HCT116 (cell line): ENCODE data around the gene ANAPC7. TPM values are rescaled to one million over a fixed set of nuclear protein-coding genes. Genes with fewer than 3 reads are reported as not detected.

ENCODE experiments used
- ATAC-seq: fragments of 200-7000 bp; cut with Tn5 transposase; 2 replicates; pipeline ENCODE4 v1.9.1; 2020; ENCODE audit warnings: mild to moderate bottlenecking, moderate library complexity
- BruUV-seq: library from RNA; stranded (reverse); fragments of 400-500 nt; replicated peaks from 2 replicates; lab custom pipeline; 2021; lab: Mats Ljungman, UMichigan
- CTCF ChIA-PET: fragments of 300-600 bp; sonication (Branson Sonifier 250); formaldehyde crosslinking; loops from one replicate; lab custom pipeline; 2021; ENCODE audit warnings: antibody characterized with exemption; lab: Charles Lee
- POLR2A ChIA-PET: fragments of 300-600, 350-600 bp; sonication (Branson Sonifier 250); formaldehyde crosslinking; loops from one replicate; lab custom pipeline; 2021; ENCODE audit warnings: antibody characterized with exemption; lab: Charles Lee
- RAD21 ChIA-PET, 2 experiments: fragments of 300-600 bp; sonication (Branson Sonifier 250); formaldehyde crosslinking; loops; one replicate each; lab custom pipeline; 2023; ENCODE audit warnings: low total read pairs in 2 of 2; ENCODE audit not compliant: uncharacterized antibody in 2 of 2, unreplicated experiment in 2 of 2, low non-redundant PET in 1 of 2; lab: Charles Lee
- DNase-seq: peaks from one replicate; pipeline ENCODE4 v3.0.0-alpha.2; 2010; ENCODE audit warnings: low read depth, low spot score
- H2AFZ ChIP-seq: fragments of 200-600 bp; shearing (Covaris generic), sonication (generic); 2 replicates; pipeline ENCODE4 v1.6.1; 2017; ENCODE audit warnings: low read depth, mixed run types, mixed read lengths, antibody characterized with exemption, low read length; ENCODE audit not compliant: poor library complexity, severe bottlenecking
- H3K27ac ChIP-seq: 2 replicates; pipeline ENCODE4 v1.5.1; 2012; ENCODE audit warnings: low read depth, low read length
- H3K27me3 ChIP-seq: fragments of 200-600 bp; sonication (generic); 2 replicates; pipeline ENCODE4 v1.6.1; 2016; ENCODE audit warnings: mixed run types, low read length, mixed read lengths; ENCODE audit not compliant: insufficient read depth
- H3K36me3 ChIP-seq, 2 experiments: fragments of 200-500 bp in 1 of 2; fragments of 200-600 bp in 1 of 2; sonication (Bioruptor generic) in 1 of 2; sonication (generic) in 1 of 2; 2 replicates each; pipeline versions ENCODE4 v1.5.1 to v1.6.1; 2014 to 2016; ENCODE audit warnings: low read length in 2 of 2, inconsistent platforms in 1 of 2, mixed read lengths in 1 of 2, mixed run types in 1 of 2; ENCODE audit not compliant: insufficient read depth in 2 of 2, control insufficient read depth in 1 of 2
- H3K4me1 ChIP-seq, 2 experiments: fragments of 200-600 bp in 1 of 2; sonication (generic) in 1 of 2; 2 replicates each; pipeline versions ENCODE4 v1.5.1 to v1.6.1; 2012 to 2017; ENCODE audit warnings: low read length in 2 of 2, inconsistent platforms in 1 of 2, mild to moderate bottlenecking in 1 of 2, mixed read lengths in 1 of 2, mixed run types in 1 of 2, moderate library complexity in 1 of 2; ENCODE audit not compliant: insufficient read depth in 2 of 2, control insufficient read depth in 1 of 2
- H3K4me2 ChIP-seq: fragments of 200-600 bp; sonication (generic); 2 replicates; pipeline ENCODE4 v1.6.1; 2017; ENCODE audit warnings: mixed run types, low read length, mixed read lengths
- H3K4me3 ChIP-seq, 2 experiments: fragments of 200-600 bp in 1 of 2; sonication (generic) in 1 of 2; replicated peaks in 1 of 2; 2 replicates each; pipeline ENCODE4 v1.5.1; 2011 to 2016; ENCODE audit warnings: low read length in 2 of 2, control low read depth in 1 of 2, low read depth in 1 of 2, mild to moderate bottlenecking in 1 of 2, mixed read lengths in 1 of 2, mixed run types in 1 of 2
- H3K79me2 ChIP-seq: fragments of 200-600 bp; sonication (generic); 2 replicates; pipeline ENCODE4 v1.6.1; 2017; ENCODE audit warnings: mild to moderate bottlenecking, mixed run types, low read length, moderate library complexity, mixed read lengths; ENCODE audit not compliant: insufficient read depth
- H3K9ac ChIP-seq: fragments of 200-600 bp; sonication (generic); 2 replicates; pipeline ENCODE4 v1.6.1; 2016; ENCODE audit warnings: low read length, mixed read lengths
- H3K9me2 ChIP-seq: fragments of 200-600 bp; sonication (generic), shearing (Covaris generic); 2 replicates; pipeline ENCODE4 v1.6.1; 2017; ENCODE audit warnings: mixed run types, mild to moderate bottlenecking, moderate library complexity; ENCODE audit not compliant: insufficient read depth
- H3K9me3 ChIP-seq, 2 experiments: fragments of 200-500 bp in 1 of 2; fragments of 200-600 bp in 1 of 2; sonication (Bioruptor generic) in 1 of 2; sonication (generic) in 1 of 2; 2 replicates each; pipeline ENCODE4 v1.6.1; 2014 to 2017; ENCODE audit warnings: low read length in 2 of 2, mixed read lengths in 2 of 2, inconsistent platforms in 1 of 2, low read depth in 1 of 2, mild to moderate bottlenecking in 1 of 2, mixed run types in 1 of 2, moderate library complexity in 1 of 2; ENCODE audit not compliant: control insufficient read depth in 1 of 2, insufficient read depth in 1 of 2
- H4K20me1 ChIP-seq: fragments of 200-600 bp; sonication (generic), shearing (Covaris generic); 2 replicates; pipeline ENCODE4 v1.6.1; 2017; ENCODE audit warnings: mixed run types, mild to moderate bottlenecking, moderate library complexity; ENCODE audit not compliant: insufficient read depth
- CBX3 ChIP-seq: IDR thresholded peaks from 2 replicates; pipeline ENCODE4 v1.6.1; 2012; ENCODE audit warnings: low read depth
- CEBPB ChIP-seq: IDR thresholded peaks from 2 replicates; pipeline ENCODE4 v1.6.1; 2012; ENCODE audit warnings: low read depth
- POLR2A ChIP-seq: IDR thresholded peaks from 2 replicates; pipeline ENCODE4 v1.7.0; 2011; ENCODE audit warnings: borderline replicate concordance; ENCODE audit not compliant: insufficient read depth, insufficient read length; ENCODE audit errors: extremely low read depth
- SIN3A ChIP-seq: IDR thresholded peaks from 2 replicates; pipeline ENCODE4 v1.6.1; 2012; ENCODE audit warnings: low read depth
- YY1 ChIP-seq: IDR thresholded peaks from 2 replicates; pipeline ENCODE4 v1.6.1; 2011; ENCODE audit warnings: low read length, low read depth, moderate library complexity, mild to moderate bottlenecking; ENCODE audit not compliant: insufficient replicate concordance; ENCODE audit errors: extremely low read depth
- intact Hi-C: fragments of 100-400 bp; cut with micrococcal nuclease; formaldehyde crosslinking; loops from 2 replicates; pipeline ENCODE4 v1.10.0; 2022
- total RNA-seq: library from RNA; stranded (reverse); gene quantifications from one replicate; pipeline ENCODE4 v1.2.1, GENCODE V29; 2021; ENCODE audit not compliant: unreplicated experiment
- TF ChIP-seq, protein P1 (sequence below): IDR thresholded peaks from 2 replicates; pipeline ENCODE4 v1.6.1; 2012; ENCODE audit warnings: low read depth
- TF ChIP-seq, protein P2 (sequence below), 3 experiments: fragments of 200-600 bp in 1 of 3; sonication (generic) in 1 of 3; IDR thresholded peaks in 2 of 3; conservative IDR thresholded peaks in 1 of 3; 2 replicates each; pipeline ENCODE4 v1.5.1; 2012 to 2017; ENCODE audit warnings: low read depth in 2 of 3, low read length in 2 of 3, antibody characterized with exemption in 1 of 3, borderline replicate concordance in 1 of 3, control low read depth in 1 of 3, mild to moderate bottlenecking in 1 of 3, mixed read lengths in 1 of 3, mixed run types in 1 of 3, moderate library complexity in 1 of 3; ENCODE audit not compliant: insufficient read depth in 1 of 3

The ANAPC7 gene
- total RNA-seq, 1 experiment from 2014 or later = 55.9 TPM

DNA sequence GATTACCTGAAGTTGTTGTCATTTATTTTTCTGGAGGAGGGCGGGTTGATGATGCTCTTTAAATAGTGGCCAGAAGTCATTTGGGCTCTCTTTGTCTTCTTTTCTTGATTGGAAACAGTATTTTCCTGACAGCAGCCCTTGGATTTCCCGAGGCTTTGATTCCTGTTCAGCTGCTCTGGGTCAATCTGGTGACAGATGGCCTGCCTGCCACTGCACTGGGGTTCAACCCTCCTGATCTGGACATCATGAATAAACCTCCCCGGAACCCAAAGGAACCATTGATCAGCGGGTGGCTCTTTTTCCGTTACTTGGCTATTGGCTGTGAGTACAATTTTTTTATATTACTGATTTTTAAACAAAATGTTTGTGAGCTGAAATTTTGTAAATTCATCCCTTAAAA is 60.4 kb downstream of the ANAPC7 start:
- DNase-seq (no peak), ATAC-seq (no peak)
- no peaks in the 10 kb centered on the region; a peak in 1 of 4 replicates for H3K4me1 ChIP-seq
- no peak overlapping the region for H3K4me2 ChIP-seq
- H3K9ac ChIP-seq = no peak overlapping the region
- ChIA-PET CTCF (no interaction called here), POLR2A (interaction anchor here (1.3 kb wide), 1 partner anchor 12 kb away, joined by 3 read pairs; no protein-coding TSS in a partner anchor), RAD21 (no interaction called here)
- no peaks in the 10 kb centered on the region for H3K27me3 ChIP-seq
- H3K4me3 ChIP-seq = no peak overlapping the region
- H3K79me2 ChIP-seq = peaks cover 47% of the 10 kb centered on the region; the same call in 1 of the 2 replicates
- peaks cover 77 to 92% of the 10 kb centered on the region in 2 experiments for H3K36me3 ChIP-seq
- H3K27ac ChIP-seq = no peak overlapping the region
- TF ChIP-seq POLR2A (no peak), CEBPB (no peak), SIN3A (no peak), CBX3 (no peak), YY1 (no peak)
- TF ChIP-seq, protein P1, sequence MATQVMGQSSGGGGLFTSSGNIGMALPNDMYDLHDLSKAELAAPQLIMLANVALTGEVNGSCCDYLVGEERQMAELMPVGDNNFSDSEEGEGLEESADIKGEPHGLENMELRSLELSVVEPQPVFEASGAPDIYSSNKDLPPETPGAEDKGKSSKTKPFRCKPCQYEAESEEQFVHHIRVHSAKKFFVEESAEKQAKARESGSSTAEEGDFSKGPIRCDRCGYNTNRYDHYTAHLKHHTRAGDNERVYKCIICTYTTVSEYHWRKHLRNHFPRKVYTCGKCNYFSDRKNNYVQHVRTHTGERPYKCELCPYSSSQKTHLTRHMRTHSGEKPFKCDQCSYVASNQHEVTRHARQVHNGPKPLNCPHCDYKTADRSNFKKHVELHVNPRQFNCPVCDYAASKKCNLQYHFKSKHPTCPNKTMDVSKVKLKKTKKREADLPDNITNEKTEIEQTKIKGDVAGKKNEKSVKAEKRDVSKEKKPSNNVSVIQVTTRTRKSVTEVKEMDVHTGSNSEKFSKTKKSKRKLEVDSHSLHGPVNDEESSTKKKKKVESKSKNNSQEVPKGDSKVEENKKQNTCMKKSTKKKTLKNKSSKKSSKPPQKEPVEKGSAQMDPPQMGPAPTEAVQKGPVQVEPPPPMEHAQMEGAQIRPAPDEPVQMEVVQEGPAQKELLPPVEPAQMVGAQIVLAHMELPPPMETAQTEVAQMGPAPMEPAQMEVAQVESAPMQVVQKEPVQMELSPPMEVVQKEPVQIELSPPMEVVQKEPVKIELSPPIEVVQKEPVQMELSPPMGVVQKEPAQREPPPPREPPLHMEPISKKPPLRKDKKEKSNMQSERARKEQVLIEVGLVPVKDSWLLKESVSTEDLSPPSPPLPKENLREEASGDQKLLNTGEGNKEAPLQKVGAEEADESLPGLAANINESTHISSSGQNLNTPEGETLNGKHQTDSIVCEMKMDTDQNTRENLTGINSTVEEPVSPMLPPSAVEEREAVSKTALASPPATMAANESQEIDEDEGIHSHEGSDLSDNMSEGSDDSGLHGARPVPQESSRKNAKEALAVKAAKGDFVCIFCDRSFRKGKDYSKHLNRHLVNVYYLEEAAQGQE = no peak
- TF ChIP-seq, protein P2, sequence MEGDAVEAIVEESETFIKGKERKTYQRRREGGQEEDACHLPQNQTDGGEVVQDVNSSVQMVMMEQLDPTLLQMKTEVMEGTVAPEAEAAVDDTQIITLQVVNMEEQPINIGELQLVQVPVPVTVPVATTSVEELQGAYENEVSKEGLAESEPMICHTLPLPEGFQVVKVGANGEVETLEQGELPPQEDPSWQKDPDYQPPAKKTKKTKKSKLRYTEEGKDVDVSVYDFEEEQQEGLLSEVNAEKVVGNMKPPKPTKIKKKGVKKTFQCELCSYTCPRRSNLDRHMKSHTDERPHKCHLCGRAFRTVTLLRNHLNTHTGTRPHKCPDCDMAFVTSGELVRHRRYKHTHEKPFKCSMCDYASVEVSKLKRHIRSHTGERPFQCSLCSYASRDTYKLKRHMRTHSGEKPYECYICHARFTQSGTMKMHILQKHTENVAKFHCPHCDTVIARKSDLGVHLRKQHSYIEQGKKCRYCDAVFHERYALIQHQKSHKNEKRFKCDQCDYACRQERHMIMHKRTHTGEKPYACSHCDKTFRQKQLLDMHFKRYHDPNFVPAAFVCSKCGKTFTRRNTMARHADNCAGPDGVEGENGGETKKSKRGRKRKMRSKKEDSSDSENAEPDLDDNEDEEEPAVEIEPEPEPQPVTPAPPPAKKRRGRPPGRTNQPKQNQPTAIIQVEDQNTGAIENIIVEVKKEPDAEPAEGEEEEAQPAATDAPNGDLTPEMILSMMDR (IDR thresholded peaks at IDR 0.05 in 2 of 3, conservative IDR thresholded peaks at IDR 0.05 in 1 of 3; ENCODE audit: borderline replicate concordance in 1 of 3, insufficient read depth in 1 of 3, low read depth in 2 of 3, low read length in 2 of 3) = no peak
- no peaks in the 10 kb centered on the region for H3K9me2 ChIP-seq
- intact Hi-C loops = no loop called here
- BruUV-seq = no TSS peak
- no peak overlapping the region for H2AFZ ChIP-seq
- no peaks in the 10 kb centered on the region for H3K9me3 ChIP-seq
- no peaks in the 10 kb centered on the region for H4K20me1 ChIP-seq
